Measurements from ENCODE around the gene FAM209A. TPM values are rescaled to one million over a fixed set of nuclear protein-coding genes. Genes with fewer than 3 reads are reported as not detected.

The FAM209A gene
- 0.22 to 0.39 TPM (median 0.34 TPM) in 4 of 5 replicates, not detected in the other for total RNA-seq (2022; extraction: Qiagen RNA extraction; ENCODE audit: low read depth)

DNA sequence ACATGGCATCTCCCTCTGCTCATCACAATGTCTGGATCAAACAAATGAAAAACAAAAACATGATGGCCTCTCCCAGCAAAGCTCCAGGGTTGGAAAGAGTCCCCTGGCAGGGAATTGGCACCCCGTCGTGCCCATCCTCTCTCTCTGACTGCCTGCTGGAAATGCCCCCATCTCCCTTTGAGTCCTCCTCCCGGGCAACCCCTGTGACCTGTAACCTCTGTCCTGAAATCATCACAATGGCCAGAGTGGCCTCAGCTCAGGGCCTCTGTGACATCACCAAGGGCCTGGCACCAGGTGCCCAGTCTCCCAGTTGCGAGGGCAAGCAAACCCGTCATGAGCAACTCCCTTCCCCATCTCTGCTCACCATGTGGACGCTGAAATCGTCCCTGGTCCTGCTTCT is at the start of gene FAM209A:
FAM209A (plus strand) TSS at position 301 of the 400 bp plus-strand sequence; CDS start at position 366, 65 bp downstream.

GRCh38 chr20:56532946-56533345 is 8.4 kb downstream of the FAM209A start, which contains the start of gene FAM209B:
FAM209B (plus strand) TSS chr20:56533246; CDS start chr20:56533342, 96 bp downstream.

Other genes with a start within 250 kb of the FAM209A start
- gene FAM210B, start 165.8 kb upstream of the FAM209A start, total RNA-seq (2022; extraction: Qiagen RNA extraction; ENCODE audit: low read depth), result 9.4 to 12.8 TPM (median 11.7 TPM) in 5 replicates
- 99.1 to 112 TPM (median 106 TPM) in 5 replicates for gene AURKA, start 132.5 kb upstream of the FAM209A start, total RNA-seq (2022; extraction: Qiagen RNA extraction; ENCODE audit: low read depth)
- 35.8 to 40.1 TPM (median 38.8 TPM) in 5 replicates for gene CSTF1, start 132.1 kb upstream of the FAM209A start, total RNA-seq (2022; extraction: Qiagen RNA extraction; ENCODE audit: low read depth)
- 0.05 TPM in 1 of 5 replicates, not detected in the others for gene CASS4, start 112.5 kb upstream of the FAM209A start, total RNA-seq (2022; extraction: Qiagen RNA extraction; ENCODE audit: low read depth)
- 74.3 to 97.3 TPM (median 91.8 TPM) in 5 replicates for gene RTF2, start 56.1 kb upstream of the FAM209A start, total RNA-seq (2022; extraction: Qiagen RNA extraction; ENCODE audit: low read depth)
- 0.21 to 0.72 TPM (median 0.48 TPM) in 5 replicates for gene FAM209B, start 8.5 kb downstream of the FAM209A start, total RNA-seq (2022; extraction: Qiagen RNA extraction; ENCODE audit: low read depth)
- 13.5 to 16.3 TPM (median 15.6 TPM) in 5 replicates for gene TFAP2C, start 104.6 kb downstream of the FAM209A start, total RNA-seq (2022; extraction: Qiagen RNA extraction; ENCODE audit: low read depth)

Measured in A549 treated with GW870086 at 1 μM for 4 hours (cell line).